PC-9 (cell line): ENCODE data around the gene TDRD7. TPM values are rescaled to one million over a fixed set of nuclear protein-coding genes. Genes with fewer than 3 reads are reported as not detected.

Experiments used
- BruUV-seq: library from RNA; stranded (reverse); fragments of 400-500 nt; replicated peaks from 2 replicates; lab custom pipeline; 2021; lab: Mats Ljungman, UMichigan
- CTCF ChIA-PET: fragments of 300-600 bp; sonication (Branson Sonifier 250); formaldehyde crosslinking; loops from one replicate; lab custom pipeline; 2022; ENCODE audit warnings: antibody characterized with exemption; lab: Charles Lee
- POLR2A ChIA-PET: fragments of 300-600 bp; sonication (Branson Sonifier 250); formaldehyde crosslinking; loops from one replicate; lab custom pipeline; 2022; ENCODE audit warnings: antibody characterized with exemption; ENCODE audit not compliant: unreplicated experiment; lab: Charles Lee
- DNase-seq, 2 experiments: peaks; one replicate each; pipeline versions ENCODE4 v3.0.0 to v3.0.0-alpha.2; 2015 to 2022; ENCODE audit warnings: mixed read lengths in 1 of 2
- H2AFZ ChIP-seq: fragments of 200-600 bp; sonication (generic); 2 replicates; pipeline ENCODE4 v1.8.1; 2017; ENCODE audit warnings: antibody characterized with exemption
- H3F3A ChIP-seq: fragments of 200-600 bp; sonication (generic); 2 replicates; pipeline ENCODE4 v1.8.1; 2017; ENCODE audit warnings: antibody characterized with exemption, mild to moderate bottlenecking, low read depth; ENCODE audit not compliant: insufficient read depth
- H3K27ac ChIP-seq: fragments of 200-600 bp; sonication (generic); 2 replicates; pipeline ENCODE4 v1.6.1; 2016; ENCODE audit warnings: mixed run types
- H3K27me3 ChIP-seq: fragments of 200-600 bp; sonication (generic); 2 replicates; pipeline ENCODE4 v1.6.1; 2016; ENCODE audit warnings: low read depth, mixed run types; ENCODE audit not compliant: insufficient read depth
- H3K36me3 ChIP-seq: fragments of 200-600 bp; sonication (generic); 2 replicates; pipeline ENCODE4 v1.6.1; 2016; ENCODE audit warnings: low read depth, mixed run types
- H3K4me1 ChIP-seq: fragments of 200-600 bp; sonication (generic); replicated peaks from 2 replicates; pipeline ENCODE4 v1.6.1; 2016; ENCODE audit warnings: mixed run types; ENCODE audit not compliant: insufficient read depth
- H3K4me2 ChIP-seq: fragments of 200-600 bp; sonication (generic); 2 replicates; pipeline ENCODE4 v1.6.1; 2017; ENCODE audit warnings: mixed run types
- H3K4me3 ChIP-seq: fragments of 200-600 bp; sonication (generic); 2 replicates; pipeline ENCODE4 v1.6.1; 2016; ENCODE audit warnings: mixed run types
- H3K79me2 ChIP-seq: fragments of 200-600 bp; sonication (generic); 2 replicates; pipeline ENCODE4 v1.6.1; 2017; ENCODE audit warnings: low read depth, mixed run types
- H3K9me2 ChIP-seq: fragments of 200-600 bp; sonication (generic); 2 replicates; pipeline ENCODE4 v1.8.1; 2017; ENCODE audit warnings: mild to moderate bottlenecking; ENCODE audit not compliant: insufficient read depth
- H3K9me3 ChIP-seq: fragments of 200-600 bp; sonication (generic); 2 replicates; pipeline ENCODE4 v1.8.1; 2016; ENCODE audit warnings: low read depth; ENCODE audit not compliant: insufficient read depth
- H4K20me1 ChIP-seq: fragments of 200-600 bp; sonication (generic); 2 replicates; pipeline ENCODE4 v1.8.1; 2017; ENCODE audit not compliant: insufficient read depth
- CTCF ChIP-seq: fragments of 200-600 bp; sonication (generic); conservative IDR thresholded peaks from 2 replicates; pipeline ENCODE4 v1.6.1; 2017; ENCODE audit warnings: mixed run types, antibody characterized with exemption, mild to moderate bottlenecking, moderate library complexity
- EZH2 ChIP-seq: fragments of 200-600 bp; sonication (generic); IDR thresholded peaks from 2 replicates; pipeline ENCODE4 v1.8.0; 2017; ENCODE audit warnings: antibody characterized with exemption, low read depth
- intact Hi-C: fragments of 100-400 bp; cut with micrococcal nuclease; formaldehyde crosslinking; loops from one replicate; pipeline ENCODE4 v1.10.0; 2022; ENCODE audit not compliant: unreplicated experiment
- total RNA-seq: library from RNA; stranded (reverse); gene quantifications from 2 replicates; pipeline ENCODE4 v1.2.3, GENCODE V29; 2021

TDRD7 gene
- total RNA-seq, 1 experiment from 2014 or later, result 14.2 TPM

- peaks cover 1% of the 10 kb centered on the region; the same call in 1 of the 2 replicates for H3K9me3 ChIP-seq
- ChIA-PET POLR2A (no interaction called here), CTCF (interaction anchor here (0.6 to 1.0 kb wide), 5 partner anchors 12 to 587 kb away, joined by 3 to 13 read pairs (median 3); no protein-coding TSS in a partner anchor)
- no TSS peak for BruUV-seq
- H3K9me2 ChIP-seq, result no peaks in the 10 kb centered on the region
- no peaks in the 10 kb centered on the region for H3K27me3 ChIP-seq
- intact Hi-C loops, result loop anchor here (1.0 kb wide), 1 partner anchor 542 kb away; no protein-coding TSS in a partner anchor
- H2AFZ ChIP-seq, result no peak overlapping the region
- H3K27ac ChIP-seq, result 0 out of 2 replicates have a peak overlapping the region, but pooled peaks have one; percentile 8
- peak; percentile 97 for TF ChIP-seq CTCF
- no peak for TF ChIP-seq EZH2
- DNase-seq, result peak; percentile 91 to 92
- peaks cover 6% of the 10 kb centered on the region for H3K4me1 ChIP-seq
- no peaks in the 10 kb centered on the region for H3F3A ChIP-seq
- H4K20me1 ChIP-seq, result no peaks in the 10 kb centered on the region
- no peaks in the 10 kb centered on the region for H3K36me3 ChIP-seq
- H3K79me2 ChIP-seq, result no peaks in the 10 kb centered on the region
- H3K4me3 ChIP-seq, result no peak overlapping the region
- peak overlapping the region; percentile 58 for H3K4me2 ChIP-seq
Measured at GRCh38 chr9:97398999-97399758, 12.7 kb upstream of the TDRD7 start.

GRCh38 chr9:97403746-97404316 is 8.1 kb upstream of the TDRD7 start:
- Histone ChIP-seq H3K79me2 (no peaks in the 10 kb centered on the region), H3K27ac (no peak overlapping the region), H3K4me1 (peaks cover 2% of the 10 kb centered on the region), H3K4me3 (no peak overlapping the region), H3K27me3 (peaks cover 7% of the 10 kb centered on the region; the same call in 1 of the 2 replicates), H3K4me2 (no peak overlapping the region), H3K9me3 (peaks cover 5% of the 10 kb centered on the region; the same call in 1 of the 2 replicates), H3K36me3 (no peaks in the 10 kb centered on the region), H3F3A (no peaks in the 10 kb centered on the region), H4K20me1 (no peaks in the 10 kb centered on the region), H3K9me2 (no peaks in the 10 kb centered on the region), H2AFZ (no peak overlapping the region)
- intact Hi-C loops, result no loop called here
- TF ChIP-seq CTCF, result no peak
- TF ChIP-seq EZH2, result no peak
- ChIA-PET CTCF (interaction anchor here (0.6 kb wide), 1 partner anchor 287 kb away, joined by 3 read pairs; no protein-coding TSS in a partner anchor), POLR2A (no interaction called here)
- no TSS peak for BruUV-seq
- no peak for DNase-seq

GRCh38 chr9:97405551-97405950 is 6.3 kb upstream of the TDRD7 start:
- H3F3A ChIP-seq, result no peaks in the 10 kb centered on the region
- H3K27ac ChIP-seq, result no peak overlapping the region
- TF ChIP-seq CTCF (no peak), EZH2 (no peak)
- intact Hi-C loops, result no loop called here
- H3K36me3 ChIP-seq, result no peaks in the 10 kb centered on the region
- H3K27me3 ChIP-seq, result peaks cover 10% of the 10 kb centered on the region; the same call in 1 of the 2 replicates
- H2AFZ ChIP-seq, result no peak overlapping the region
- POLR2A ChIA-PET, result no interaction called here
- CTCF ChIA-PET, result interaction anchor here (0.5 kb wide), 1 partner anchor 720 kb away, joined by 4 read pairs; no protein-coding TSS in a partner anchor
- H4K20me1 ChIP-seq, result no peaks in the 10 kb centered on the region
- no peaks in the 10 kb centered on the region for H3K79me2 ChIP-seq
- DNase-seq, result no peak
- H3K9me2 ChIP-seq, result no peaks in the 10 kb centered on the region
- H3K9me3 ChIP-seq, result peaks cover 5% of the 10 kb centered on the region
- no peak overlapping the region for H3K4me3 ChIP-seq
- no TSS peak for BruUV-seq
- H3K4me1 ChIP-seq, result no peaks in the 10 kb centered on the region
- H3K4me2 ChIP-seq, result no peak overlapping the region
